ENCODE results near the gene JMJD7. TPM values are rescaled to one million over a fixed set of nuclear protein-coding genes. Genes with fewer than 3 reads are reported as not detected.

The JMJD7 gene
- total and polyA plus RNA-seq, 2 donors (not counting 1 experiment from before 2014, with no cell fraction given), result 33.4 to 43.9 TPM

DNA sequence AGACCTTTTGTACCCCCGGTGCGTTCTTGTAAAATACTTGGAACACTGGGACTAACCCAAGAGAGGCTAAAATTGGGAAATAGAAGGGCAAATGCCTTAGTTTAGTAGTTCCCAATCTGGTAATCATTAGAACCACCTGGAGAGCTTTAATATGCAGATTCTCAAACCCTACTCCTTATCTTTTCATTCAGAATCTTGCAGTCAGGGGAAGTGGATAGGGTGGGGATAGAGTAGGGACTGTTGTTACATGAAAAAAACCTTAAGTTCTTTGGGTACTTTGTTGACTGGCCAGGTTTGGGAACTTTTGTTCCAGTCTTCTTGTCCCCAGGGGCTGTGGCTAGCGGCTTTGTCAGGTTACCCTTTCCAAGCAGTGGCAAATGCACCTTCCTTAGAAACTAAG is 37.7 kb upstream of the JMJD7 start:
- H3K9me3 ChIP-seq (ENCODE audit: control extremely low read depth in 1 of 3, control insufficient read depth in 2 of 3, insufficient read depth in 1 of 3, low read length in 2 of 3), result no peaks in the 10 kb centered on the region
- H3K9ac ChIP-seq (ENCODE audit: low read length), result no peak overlapping the region
- H3K27ac ChIP-seq (ENCODE audit: low read length in 2 of 2), result no peak overlapping the region
- Mint-ChIP-seq H3K4me3 (no peak overlapping the region), H3K27me3 (no peaks in the 10 kb centered on the region), H3K9me3 (ENCODE audit: insufficient read depth) (no peaks in the 10 kb centered on the region), H3K27ac (no peak overlapping the region), H3K4me1 (peaks cover 49% of the 10 kb centered on the region)
- no peaks in the 10 kb centered on the region for H3K27me3 ChIP-seq (replicated peaks in 1 of 4; ENCODE audit: control extremely low read depth in 1 of 4, control insufficient read depth in 3 of 4, insufficient read depth in 4 of 4, low read length in 3 of 4)
- peaks cover 47% of the 10 kb centered on the region for H3K79me2 ChIP-seq (ENCODE audit: control insufficient read depth, insufficient read depth, low read length)
- ATAC-seq (ENCODE audit: low read depth) (no peak), DNase-seq (no peak)
- no peak overlapping the region for H2AFZ ChIP-seq (ENCODE audit: insufficient read depth, low read depth, low read length, poor library complexity, severe bottlenecking)
- peaks cover 0 to 2% of the 10 kb centered on the region in 2 experiments for H3K36me3 ChIP-seq (replicated peaks in 1 of 2; ENCODE audit: control extremely low read depth in 1 of 2, control insufficient read depth in 1 of 2, extremely low read depth in 1 of 2, insufficient read depth in 2 of 2, low read length in 1 of 2)
- no CpG with 5 or more reads among the region's 3 CpGs for WGBS (ENCODE audit: insufficient coverage)
- H3K4me3 ChIP-seq (ENCODE audit: control extremely low read depth in 1 of 5, extremely low read depth in 1 of 5, insufficient read depth in 1 of 5, low read depth in 2 of 5, low read length in 4 of 5), result no peak overlapping the region
- ChIA-PET CTCF (interaction anchor here (1.2 to 5.5 kb wide), 3 partner anchors 17 to 94 kb away, joined by 3 to 45 read pairs (median 24); partner anchors contain the start of gene MAPKBP1), POLR2A (no interaction called here)
- H4K20me1 ChIP-seq (ENCODE audit: control insufficient read depth, insufficient read depth, low read length, poor library complexity, severe bottlenecking), result peaks cover 7% of the 10 kb centered on the region
- intact Hi-C loops (cut with micrococcal nuclease), result no loop called here
- peaks cover 31 to 37% of the 10 kb centered on the region in 2 donors for H3K4me1 ChIP-seq (ENCODE audit: control insufficient read depth in 2 of 2, insufficient read depth in 2 of 2, low read length in 2 of 2)
- no peak for TF ChIP-seq EZH2 (IDR thresholded peaks at IDR 0.05; ENCODE audit: borderline replicate concordance, insufficient read depth, low read depth, low read length, poor library complexity, severe bottlenecking)
- TF ChIP-seq, protein P1, sequence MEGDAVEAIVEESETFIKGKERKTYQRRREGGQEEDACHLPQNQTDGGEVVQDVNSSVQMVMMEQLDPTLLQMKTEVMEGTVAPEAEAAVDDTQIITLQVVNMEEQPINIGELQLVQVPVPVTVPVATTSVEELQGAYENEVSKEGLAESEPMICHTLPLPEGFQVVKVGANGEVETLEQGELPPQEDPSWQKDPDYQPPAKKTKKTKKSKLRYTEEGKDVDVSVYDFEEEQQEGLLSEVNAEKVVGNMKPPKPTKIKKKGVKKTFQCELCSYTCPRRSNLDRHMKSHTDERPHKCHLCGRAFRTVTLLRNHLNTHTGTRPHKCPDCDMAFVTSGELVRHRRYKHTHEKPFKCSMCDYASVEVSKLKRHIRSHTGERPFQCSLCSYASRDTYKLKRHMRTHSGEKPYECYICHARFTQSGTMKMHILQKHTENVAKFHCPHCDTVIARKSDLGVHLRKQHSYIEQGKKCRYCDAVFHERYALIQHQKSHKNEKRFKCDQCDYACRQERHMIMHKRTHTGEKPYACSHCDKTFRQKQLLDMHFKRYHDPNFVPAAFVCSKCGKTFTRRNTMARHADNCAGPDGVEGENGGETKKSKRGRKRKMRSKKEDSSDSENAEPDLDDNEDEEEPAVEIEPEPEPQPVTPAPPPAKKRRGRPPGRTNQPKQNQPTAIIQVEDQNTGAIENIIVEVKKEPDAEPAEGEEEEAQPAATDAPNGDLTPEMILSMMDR (IDR thresholded peaks at IDR 0.05), result no peak
- H3K4me2 ChIP-seq (replicated peaks; ENCODE audit: low read depth, low read length, poor library complexity, severe bottlenecking), result no peak overlapping the region

DNA sequence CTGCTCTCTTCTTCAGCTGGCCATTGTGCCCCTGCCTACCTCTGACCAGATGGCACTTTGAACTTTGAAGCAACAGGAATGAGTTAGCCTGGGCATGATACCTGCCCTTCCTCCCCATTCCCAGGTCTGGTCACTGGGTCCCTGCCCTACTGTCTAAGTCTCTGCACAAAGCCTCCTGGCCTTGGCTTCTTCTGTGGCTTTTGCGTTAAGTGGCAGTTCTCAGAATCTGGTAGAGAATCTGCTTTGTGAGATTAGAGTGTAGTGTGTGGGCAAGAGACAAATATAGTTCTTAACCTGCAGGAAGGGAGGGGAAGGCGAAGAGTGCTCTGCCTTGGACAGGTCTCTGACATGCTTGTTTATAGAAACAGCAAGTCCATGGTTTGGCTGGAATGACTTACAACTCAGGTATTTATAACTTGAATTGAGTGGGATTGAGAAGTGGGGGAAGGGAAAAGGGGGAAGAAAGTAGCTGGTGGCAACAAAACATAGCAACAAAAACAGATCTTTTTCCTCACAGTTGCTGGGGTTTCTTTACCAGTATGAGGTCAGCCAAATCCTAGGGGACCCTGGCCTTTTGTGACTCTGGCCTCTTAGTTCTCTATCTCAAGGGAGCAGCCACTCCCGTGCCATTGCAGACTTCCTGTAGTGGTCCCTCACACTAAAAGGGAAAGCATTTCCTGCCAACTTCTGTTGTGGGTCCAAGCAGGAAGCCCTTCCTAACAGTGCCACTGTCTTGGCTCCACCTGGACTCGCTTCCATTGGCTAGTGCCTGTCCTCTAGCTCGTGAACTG is 36.9 kb upstream of the JMJD7 start:
- Histone ChIP-seq H3K79me2 (ENCODE audit: control insufficient read depth, insufficient read depth, low read length) (peaks cover 47% of the 10 kb centered on the region), H3K4me3 (ENCODE audit: control extremely low read depth in 1 of 5, extremely low read depth in 1 of 5, insufficient read depth in 1 of 5, low read depth in 2 of 5, low read length in 4 of 5) (no peak overlapping the region), H3K9me3 (ENCODE audit: control extremely low read depth in 1 of 3, control insufficient read depth in 2 of 3, insufficient read depth in 1 of 3, low read length in 2 of 3) (peaks cover 0 to 3% (median 0%) of the 10 kb centered on the region in 3 donors), H3K4me2 (replicated peaks; ENCODE audit: low read depth, low read length, poor library complexity, severe bottlenecking) (peak overlapping the region; percentile 15), H3K27me3 (replicated peaks in 1 of 4; ENCODE audit: control extremely low read depth in 1 of 4, control insufficient read depth in 3 of 4, insufficient read depth in 4 of 4, low read length in 3 of 4) (no peaks in the 10 kb centered on the region), H3K27ac (ENCODE audit: low read length in 2 of 2) (no peak overlapping the region), H3K4me1 (ENCODE audit: control insufficient read depth in 2 of 2, insufficient read depth in 2 of 2, low read length in 2 of 2) (peaks cover 32 to 41% of the 10 kb centered on the region in 2 donors), H3K36me3 (replicated peaks in 1 of 2; ENCODE audit: control extremely low read depth in 1 of 2, control insufficient read depth in 1 of 2, extremely low read depth in 1 of 2, insufficient read depth in 2 of 2, low read length in 1 of 2) (peaks cover 0 to 2% of the 10 kb centered on the region in 2 experiments), H2AFZ (ENCODE audit: insufficient read depth, low read depth, low read length, poor library complexity, severe bottlenecking) (no peak overlapping the region), H4K20me1 (ENCODE audit: control insufficient read depth, insufficient read depth, low read length, poor library complexity, severe bottlenecking) (peaks cover 7% of the 10 kb centered on the region), H3K9ac (ENCODE audit: low read length) (no peak overlapping the region)
- Mint-ChIP-seq H3K9me3 (ENCODE audit: insufficient read depth) (no peaks in the 10 kb centered on the region), H3K27me3 (no peaks in the 10 kb centered on the region), H3K4me3 (peak overlapping the region; percentile 4), H3K4me1 (peaks cover 54% of the 10 kb centered on the region), H3K27ac (no peak overlapping the region)
- 27% methylated on average over 5 of the region's 5 CpGs for WGBS (ENCODE audit: insufficient coverage)
- CTCF ChIA-PET, result interaction anchor here (1.2 to 5.5 kb wide), 3 partner anchors 18 to 95 kb away, joined by 3 to 45 read pairs (median 24); partner anchors contain the start of gene MAPKBP1
- TF ChIP-seq EZH2 (IDR thresholded peaks at IDR 0.05; ENCODE audit: borderline replicate concordance, insufficient read depth, low read depth, low read length, poor library complexity, severe bottlenecking), result no peak
- TF ChIP-seq, protein P1 (IDR thresholded peaks at IDR 0.05), result no peak
- POLR2A ChIA-PET, result no interaction called here
- DNase-seq (no peak), ATAC-seq (ENCODE audit: low read depth) (no peak)
- intact Hi-C loops (cut with micrococcal nuclease), result no loop called here

All from B cell (primary cell).